Measurements from ENCODE around the gene MAP6.

The MAP6 gene

GRCh38 chr11:75665990-75666389, 2.8 kb downstream of the MAP6 start:
- DNase-seq, result no peak

DNA sequence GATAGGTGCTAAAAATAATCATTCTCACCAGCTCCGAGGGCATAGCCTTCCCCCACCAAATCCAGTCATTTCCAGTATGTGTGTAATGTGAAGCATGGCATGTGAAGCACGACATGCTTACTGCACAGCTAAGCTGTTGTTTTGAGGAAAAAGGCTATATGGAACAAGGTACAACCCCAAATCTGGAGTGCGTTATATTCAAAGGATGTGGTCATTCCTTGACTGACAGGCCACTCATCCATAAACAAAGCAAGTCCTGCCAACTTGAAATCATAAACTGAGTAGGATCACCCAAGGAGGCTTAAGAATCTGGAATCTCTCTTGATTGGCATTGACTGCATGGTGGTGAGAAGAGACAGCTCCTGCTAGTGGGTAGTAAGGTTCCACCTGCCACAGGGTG, 3.7 kb downstream of the MAP6 start:
- no peak for DNase-seq

GRCh38 chr11:75664389-75664788, 4.4 kb downstream of the MAP6 start:
- DNase-seq, result no peak

GRCh38 chr11:75663808-75664207, 5.0 kb downstream of the MAP6 start:
- no peak for DNase-seq

DNA sequence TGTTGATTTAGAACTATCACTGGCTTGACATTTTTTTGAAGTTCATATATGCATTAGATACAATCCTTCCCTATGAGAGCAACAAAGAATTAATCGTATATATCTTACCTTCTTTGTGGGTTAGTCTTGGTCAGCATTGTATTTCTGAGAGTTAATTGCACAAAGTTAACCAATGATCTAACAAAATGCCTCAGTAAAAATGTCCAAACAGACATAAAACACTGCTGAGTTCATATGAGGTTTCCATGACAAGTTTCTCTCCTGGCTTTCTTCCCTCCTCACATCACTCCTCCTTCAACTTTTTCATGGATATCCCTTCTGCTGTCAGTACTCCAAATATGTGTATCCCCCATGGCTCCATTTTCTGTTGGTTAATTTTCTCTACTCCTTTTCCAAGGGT, 9.0 kb downstream of the MAP6 start:
- DNase-seq, result no peak

GRCh38 chr11:75656044-75656727, 12.7 kb downstream of the MAP6 start:
- no peak for DNase-seq

DNA sequence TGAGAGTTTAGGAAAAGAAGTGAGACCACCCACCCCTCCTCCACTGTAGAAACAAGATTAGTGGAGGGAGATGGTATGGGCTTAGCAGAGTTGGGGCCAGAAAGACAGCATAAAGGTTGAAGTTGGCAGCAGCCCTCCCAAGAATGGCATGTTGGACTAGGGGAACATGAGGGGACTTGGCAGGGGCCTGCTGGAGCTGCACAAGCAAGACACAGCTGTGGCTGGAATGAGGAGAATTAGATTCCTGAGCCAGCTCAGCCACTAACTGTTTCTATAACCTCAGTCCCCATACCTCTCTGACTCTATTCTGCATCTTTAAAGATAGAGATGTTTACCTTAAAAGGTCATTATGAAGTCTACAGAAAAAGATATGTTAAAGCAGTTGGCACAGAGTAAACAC, 13.2 kb downstream of the MAP6 start:
- no peak for DNase-seq

- DNase-seq, result no peak
Observed at GRCh38 chr11:75654314-75654713, 14.5 kb downstream of the MAP6 start.

DNA sequence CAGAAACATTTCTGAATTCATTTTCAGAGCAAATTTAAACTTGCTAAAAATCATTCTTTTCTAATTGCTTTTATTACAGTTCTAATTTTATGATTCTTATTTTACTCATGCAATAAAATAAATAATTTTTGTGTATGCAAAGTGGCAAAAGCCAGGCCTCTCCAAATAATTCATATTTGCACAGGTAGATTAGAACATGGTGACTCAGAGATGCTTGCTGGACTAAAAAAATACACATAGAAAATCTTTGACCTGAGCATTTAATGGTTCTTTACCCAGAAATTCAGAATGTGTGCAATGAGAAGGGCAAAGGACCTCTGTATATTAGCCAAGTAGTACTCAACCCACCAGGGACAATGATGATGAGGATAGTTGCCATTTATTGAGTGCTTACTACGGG, 15.3 kb downstream of the MAP6 start:
- DNase-seq, result no peak

GRCh38 chr11:75652936-75653335, 15.9 kb downstream of the MAP6 start:
- DNase-seq, result no peak

- DNase-seq, result no peak
Observed at GRCh38 chr11:75651218-75651617, 17.6 kb downstream of the MAP6 start.

DNA sequence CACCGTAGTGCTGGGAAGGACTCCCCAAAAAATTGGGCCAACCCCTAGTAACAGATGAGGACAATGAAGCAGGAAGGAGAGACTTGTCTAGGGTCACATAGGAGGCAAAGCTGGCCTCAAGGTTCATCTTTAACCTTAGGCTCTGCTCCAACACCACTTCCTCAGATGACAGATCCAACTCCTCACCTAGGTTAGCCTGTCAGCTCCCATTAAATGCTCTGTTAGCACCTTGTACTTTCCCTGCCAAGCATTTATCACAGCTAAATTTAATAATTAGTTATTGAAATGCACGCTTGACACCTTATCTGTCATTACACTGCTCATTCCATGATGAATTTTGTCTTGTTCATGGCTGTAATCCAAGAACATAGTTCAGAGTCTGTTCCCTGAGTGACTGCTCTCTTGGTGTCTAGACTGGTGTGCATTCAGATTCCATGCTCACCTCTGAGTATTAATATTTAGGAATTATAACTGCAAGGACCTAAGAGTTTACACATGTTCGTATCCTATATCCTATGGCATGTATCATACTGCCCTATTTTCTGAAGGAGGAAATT, 18.6 kb downstream of the MAP6 start:
- no peak for DNase-seq

- no peak for DNase-seq
Observed at GRCh38 chr11:75644946-75645345, 23.9 kb downstream of the MAP6 start.

- no peak for DNase-seq
Observed at GRCh38 chr11:75644370-75644769, 24.5 kb downstream of the MAP6 start.

DNA sequence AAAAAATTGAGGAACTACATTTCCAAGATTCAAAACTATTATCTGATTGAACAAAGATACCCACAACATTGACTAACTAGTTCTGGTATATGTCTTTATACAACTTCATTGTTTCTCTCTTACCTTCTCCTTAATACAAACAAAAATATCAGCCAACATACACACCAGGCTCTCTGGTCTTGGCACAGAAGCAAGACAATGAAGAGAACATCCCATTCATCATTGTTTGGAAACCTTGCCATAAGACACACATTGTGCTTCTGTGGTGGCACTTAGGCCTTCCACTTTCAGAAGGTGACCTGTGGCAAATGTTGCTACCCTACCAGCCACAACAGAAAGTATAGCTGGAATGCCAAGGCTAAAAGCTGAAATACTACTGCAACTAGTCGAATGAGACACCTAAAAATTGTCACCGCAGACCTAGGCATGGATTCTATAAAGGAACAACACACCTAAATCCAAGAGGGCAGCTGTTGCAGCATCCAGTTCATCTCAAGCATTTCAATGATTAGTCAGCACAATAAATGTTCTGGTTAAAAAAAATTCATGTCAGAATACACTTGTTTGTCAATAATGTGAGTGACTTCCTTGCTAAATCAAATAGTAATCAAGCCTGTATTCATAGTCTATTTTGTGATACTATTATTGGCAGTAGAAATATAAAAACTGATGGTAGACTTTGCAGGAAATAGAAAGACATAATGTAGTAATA, 26.3 kb downstream of the MAP6 start:
- DNase-seq, result no peak

DNA sequence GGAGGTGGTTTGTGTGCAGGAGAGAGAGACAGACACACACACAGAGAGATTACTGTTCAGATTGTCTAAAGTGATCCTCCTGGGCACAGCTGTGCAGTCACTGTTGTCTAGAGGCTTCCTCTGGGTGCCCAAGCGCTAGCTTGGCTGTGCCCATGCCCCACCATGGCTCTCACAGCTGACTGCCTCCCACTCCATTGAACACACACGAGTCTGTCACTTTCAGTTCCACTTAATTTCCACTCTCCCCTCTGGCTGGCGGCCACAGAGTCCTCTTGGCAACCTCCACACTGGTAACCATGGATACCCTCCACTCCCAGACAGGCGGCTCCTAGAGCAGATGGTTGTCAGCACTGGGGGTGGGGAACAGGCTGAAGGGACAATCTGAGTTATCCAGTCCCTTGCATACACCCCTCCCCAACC, 29.1 kb downstream of the MAP6 start:
- peak; percentile 96 to 99 for DNase-seq

- no peak for DNase-seq
Observed at GRCh38 chr11:75637998-75638397, 30.8 kb downstream of the MAP6 start.

GRCh38 chr11:75635066-75635862, 33.6 kb downstream of the MAP6 start:
- DNase-seq, result peak; percentile 51 to 52

DNA sequence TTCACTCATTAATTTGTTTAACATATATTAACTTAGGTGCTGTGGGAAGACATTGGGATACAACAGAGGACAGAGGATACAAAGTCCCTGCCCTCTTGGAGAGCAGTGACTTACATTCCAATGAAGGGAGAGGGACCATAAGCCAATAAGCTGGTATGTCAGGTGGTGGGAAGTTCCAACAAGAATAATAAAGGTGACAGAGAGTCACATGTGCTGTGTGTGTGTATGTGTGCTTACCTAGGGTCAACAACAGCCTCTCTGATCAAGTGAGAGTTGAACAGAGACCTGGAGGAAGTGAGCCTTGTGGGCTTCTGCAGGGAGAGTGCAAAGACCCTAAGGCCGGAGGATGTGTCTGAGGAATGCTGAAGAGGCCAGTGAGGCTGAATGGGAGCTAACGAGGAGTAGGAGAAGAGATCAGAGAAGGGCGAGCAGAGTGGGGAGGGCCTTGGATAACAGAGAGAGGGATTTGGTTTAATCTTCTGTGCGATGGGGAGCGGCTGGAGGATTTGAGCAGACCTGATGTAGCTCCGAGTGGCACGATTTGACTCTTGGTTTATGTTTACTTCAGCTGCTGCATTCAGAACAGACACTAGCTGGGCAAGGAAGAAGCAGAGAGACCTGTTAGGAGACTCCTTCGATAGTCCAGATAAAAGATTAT, 35.3 kb downstream of the MAP6 start:
- no peak for DNase-seq

GRCh38 chr11:75632962-75633361, 35.9 kb downstream of the MAP6 start:
- DNase-seq, result no peak

DNA sequence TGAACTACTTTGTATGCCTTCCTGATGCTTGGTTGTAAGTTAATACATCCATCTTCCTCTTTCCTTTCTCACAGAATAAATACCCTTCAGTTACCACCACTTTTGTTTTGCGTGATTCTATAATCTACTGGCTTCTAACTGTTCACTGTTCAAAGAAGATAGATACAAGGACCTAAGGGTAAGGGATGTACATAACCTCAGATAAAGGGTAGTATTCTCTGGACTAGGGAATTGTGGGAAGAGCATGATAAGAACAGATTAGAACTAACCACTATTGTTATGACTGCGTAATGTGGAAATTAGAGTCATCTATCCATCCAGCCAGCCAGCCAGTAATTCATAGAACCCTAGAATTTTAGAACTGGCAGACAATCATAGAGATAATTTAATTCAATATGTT, 36.4 kb downstream of the MAP6 start:
- no peak for DNase-seq

DNA sequence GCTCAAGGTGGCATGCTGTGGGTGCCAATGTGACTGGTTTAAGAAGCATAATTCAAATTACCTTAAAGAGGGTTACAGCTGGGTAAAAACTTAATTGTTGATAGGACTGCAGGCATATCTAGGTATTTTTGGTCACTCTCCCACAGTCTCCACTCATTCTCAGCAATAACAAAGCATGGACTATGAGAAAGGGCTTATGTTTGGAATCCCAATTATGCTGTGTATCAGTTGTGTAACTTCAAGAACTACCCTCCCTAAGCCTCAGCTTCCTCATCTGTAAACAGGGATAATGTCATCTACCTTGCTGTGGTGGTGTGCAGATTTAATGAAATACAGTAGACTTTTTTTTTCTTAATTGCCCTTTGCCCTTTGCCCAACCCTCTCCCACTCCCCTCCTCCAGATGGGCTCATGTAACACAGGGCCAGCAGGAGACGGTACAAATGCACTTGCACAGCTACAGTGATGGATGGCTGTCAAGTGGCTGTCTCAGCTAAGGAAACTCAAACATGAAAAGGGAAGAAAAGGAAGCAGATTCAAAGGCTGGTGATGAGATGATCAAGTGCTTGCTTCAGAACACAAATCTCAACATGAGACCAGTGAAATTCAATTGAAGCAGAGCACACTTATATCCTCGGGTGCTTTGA, 37.6 kb downstream of the MAP6 start:
- DNase-seq, result no peak

Data from SHP77 (cell line).